ENCODE measurements around the gene IFITM2.

GRCh38 chr11:296171-297050 lies 11.2 kb upstream of the IFITM2 start:
- TF ChIP-seq POLR2A (IDR thresholded peaks at IDR 0.05) (no peak), CTCF (IDR thresholded peaks at IDR 0.05) (no peak)
